ENCODE data around the gene LYPD1. TPM values are rescaled to one million over a fixed set of nuclear protein-coding genes. Genes with fewer than 3 reads are reported as not detected.

LYPD1 gene
- total RNA-seq, 1 experiment from 2014 or later, result not detected

DNA sequence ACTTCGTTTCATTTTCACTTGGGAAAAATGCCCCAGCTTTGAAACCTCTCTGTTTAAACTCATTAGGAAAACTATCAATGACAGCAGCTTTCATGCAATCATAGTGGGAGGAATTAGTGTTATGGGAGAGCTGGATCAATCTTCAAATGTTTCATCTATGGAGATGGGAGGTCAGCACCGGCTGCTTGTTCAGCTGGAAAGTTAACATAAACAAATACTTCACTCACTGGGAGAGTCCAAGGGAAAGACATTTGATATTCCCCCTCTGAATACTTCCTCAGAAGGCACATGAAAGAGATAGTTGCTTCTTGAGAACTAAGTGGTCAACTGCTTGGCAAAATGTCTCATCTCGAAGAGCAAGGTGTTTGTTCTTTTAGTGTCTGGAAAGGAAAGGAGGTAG is 7.3 kb downstream of the LYPD1 start:
- no peaks in the 10 kb centered on the region for H3K79me2 ChIP-seq (ENCODE audit: insufficient read depth, low read length)
- H3K4me1 ChIP-seq (ENCODE audit: control insufficient read depth in 1 of 2, insufficient read depth in 2 of 2, low read length in 2 of 2), result no peaks in the 10 kb centered on the region
- H3K4me2 ChIP-seq (ENCODE audit: low read length), result no peak overlapping the region
- no peaks in the 10 kb centered on the region for H3K9me2 ChIP-seq (ENCODE audit: insufficient read depth)
- H4K20me1 ChIP-seq (ENCODE audit: insufficient read depth), result no peaks in the 10 kb centered on the region
- ChIA-PET RAD21 (ENCODE audit: low non-redundant PET in 1 of 2, low total read pairs in 2 of 2, uncharacterized antibody in 2 of 2, unreplicated experiment in 2 of 2) (no interaction called here), CTCF (no interaction called here), POLR2A (no interaction called here)
- no peak overlapping the region for H3K4me3 ChIP-seq (replicated peaks in 1 of 2; ENCODE audit: low read depth in 1 of 2, low read length in 2 of 2)
- no peaks in the 10 kb centered on the region for H3K9me3 ChIP-seq (ENCODE audit: control insufficient read depth in 1 of 2, insufficient read depth in 1 of 2, low read depth in 1 of 2, low read length in 2 of 2)
- no peak overlapping the region for H3K27ac ChIP-seq (ENCODE audit: low read depth, low read length)
- no TSS peak for BruUV-seq (replicated peaks)
- H3K9ac ChIP-seq (ENCODE audit: low read length), result no peak overlapping the region
- DNase-seq (ENCODE audit: low read depth, low spot score) (no peak), ATAC-seq (no peak)
- H3K36me3 ChIP-seq (ENCODE audit: control insufficient read depth in 1 of 2, insufficient read depth in 2 of 2, low read length in 2 of 2), result no peaks in the 10 kb centered on the region
- TF ChIP-seq TCF7L2 (IDR thresholded peaks at IDR 0.05; ENCODE audit: borderline replicate concordance, extremely low read depth, insufficient read depth, insufficient read length) (no peak), FOSL1 (IDR thresholded peaks at IDR 0.05; ENCODE audit: low read depth) (no peak), POLR2A (IDR thresholded peaks at IDR 0.05; ENCODE audit: borderline replicate concordance, extremely low read depth, insufficient read depth, insufficient read length) (no peak), ELF1 (IDR thresholded peaks at IDR 0.05; ENCODE audit: borderline replicate concordance, low read depth) (no peak), SP1 (IDR thresholded peaks at IDR 0.05; ENCODE audit: low read depth) (no peak), SRF (IDR thresholded peaks at IDR 0.05; ENCODE audit: low read depth) (no peak)
- TF ChIP-seq, protein P1, sequence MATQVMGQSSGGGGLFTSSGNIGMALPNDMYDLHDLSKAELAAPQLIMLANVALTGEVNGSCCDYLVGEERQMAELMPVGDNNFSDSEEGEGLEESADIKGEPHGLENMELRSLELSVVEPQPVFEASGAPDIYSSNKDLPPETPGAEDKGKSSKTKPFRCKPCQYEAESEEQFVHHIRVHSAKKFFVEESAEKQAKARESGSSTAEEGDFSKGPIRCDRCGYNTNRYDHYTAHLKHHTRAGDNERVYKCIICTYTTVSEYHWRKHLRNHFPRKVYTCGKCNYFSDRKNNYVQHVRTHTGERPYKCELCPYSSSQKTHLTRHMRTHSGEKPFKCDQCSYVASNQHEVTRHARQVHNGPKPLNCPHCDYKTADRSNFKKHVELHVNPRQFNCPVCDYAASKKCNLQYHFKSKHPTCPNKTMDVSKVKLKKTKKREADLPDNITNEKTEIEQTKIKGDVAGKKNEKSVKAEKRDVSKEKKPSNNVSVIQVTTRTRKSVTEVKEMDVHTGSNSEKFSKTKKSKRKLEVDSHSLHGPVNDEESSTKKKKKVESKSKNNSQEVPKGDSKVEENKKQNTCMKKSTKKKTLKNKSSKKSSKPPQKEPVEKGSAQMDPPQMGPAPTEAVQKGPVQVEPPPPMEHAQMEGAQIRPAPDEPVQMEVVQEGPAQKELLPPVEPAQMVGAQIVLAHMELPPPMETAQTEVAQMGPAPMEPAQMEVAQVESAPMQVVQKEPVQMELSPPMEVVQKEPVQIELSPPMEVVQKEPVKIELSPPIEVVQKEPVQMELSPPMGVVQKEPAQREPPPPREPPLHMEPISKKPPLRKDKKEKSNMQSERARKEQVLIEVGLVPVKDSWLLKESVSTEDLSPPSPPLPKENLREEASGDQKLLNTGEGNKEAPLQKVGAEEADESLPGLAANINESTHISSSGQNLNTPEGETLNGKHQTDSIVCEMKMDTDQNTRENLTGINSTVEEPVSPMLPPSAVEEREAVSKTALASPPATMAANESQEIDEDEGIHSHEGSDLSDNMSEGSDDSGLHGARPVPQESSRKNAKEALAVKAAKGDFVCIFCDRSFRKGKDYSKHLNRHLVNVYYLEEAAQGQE (IDR thresholded peaks at IDR 0.05; ENCODE audit: low read depth), result no peak
- TF ChIP-seq, protein P2, sequence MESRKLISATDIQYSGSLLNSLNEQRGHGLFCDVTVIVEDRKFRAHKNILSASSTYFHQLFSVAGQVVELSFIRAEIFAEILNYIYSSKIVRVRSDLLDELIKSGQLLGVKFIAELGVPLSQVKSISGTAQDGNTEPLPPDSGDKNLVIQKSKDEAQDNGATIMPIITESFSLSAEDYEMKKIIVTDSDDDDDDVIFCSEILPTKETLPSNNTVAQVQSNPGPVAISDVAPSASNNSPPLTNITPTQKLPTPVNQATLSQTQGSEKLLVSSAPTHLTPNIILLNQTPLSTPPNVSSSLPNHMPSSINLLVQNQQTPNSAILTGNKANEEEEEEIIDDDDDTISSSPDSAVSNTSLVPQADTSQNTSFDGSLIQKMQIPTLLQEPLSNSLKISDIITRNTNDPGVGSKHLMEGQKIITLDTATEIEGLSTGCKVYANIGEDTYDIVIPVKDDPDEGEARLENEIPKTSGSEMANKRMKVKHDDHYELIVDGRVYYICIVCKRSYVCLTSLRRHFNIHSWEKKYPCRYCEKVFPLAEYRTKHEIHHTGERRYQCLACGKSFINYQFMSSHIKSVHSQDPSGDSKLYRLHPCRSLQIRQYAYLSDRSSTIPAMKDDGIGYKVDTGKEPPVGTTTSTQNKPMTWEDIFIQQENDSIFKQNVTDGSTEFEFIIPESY (IDR thresholded peaks at IDR 0.05; ENCODE audit: extremely low read depth, insufficient replicate concordance, low read length), result no peak
- H2AFZ ChIP-seq (ENCODE audit: low read depth, low read length, poor library complexity, severe bottlenecking), result no peak overlapping the region
- intact Hi-C loops (cut with micrococcal nuclease), result no loop called here
- peaks cover 60% of the 10 kb centered on the region for H3K27me3 ChIP-seq (ENCODE audit: insufficient read depth, low read length)
